GM19372 (cell line): ENCODE data around the gene CACNB2.
"Not testable (repeated sequence)": the region's sequence is repeated elsewhere in the genome, so short reads cannot be mapped to it uniquely, and the experiment has no call there.

Experiments
- ATAC-seq: cut with Tn5 transposase; IDR thresholded peaks from one replicate; pipeline ENCODE4 v1.9.1; 2021; ENCODE audit warnings: mild to moderate bottlenecking, low read depth, moderate library complexity; ENCODE audit not compliant: unreplicated experiment

The CACNB2 gene

DNA sequence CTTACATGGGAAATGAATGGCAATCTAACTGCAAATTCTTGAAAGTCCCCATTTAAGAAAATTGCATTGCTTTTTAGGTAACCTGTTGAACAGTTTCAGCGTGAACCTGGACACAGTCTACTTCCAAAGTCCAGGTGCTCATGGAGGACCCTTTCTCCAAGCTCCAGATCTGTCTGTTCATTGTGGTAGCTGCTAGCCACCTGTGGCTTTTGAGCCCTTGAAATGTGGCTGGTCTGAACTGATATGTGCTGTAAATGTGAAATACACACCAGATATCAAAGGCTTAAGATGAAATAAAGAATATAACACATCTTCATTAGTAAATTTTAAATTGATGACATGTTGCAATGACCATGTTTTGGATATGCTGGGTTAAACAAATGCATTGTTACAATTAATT is 4.2 kb downstream of the CACNB2 start:
- no peak for ATAC-seq

DNA sequence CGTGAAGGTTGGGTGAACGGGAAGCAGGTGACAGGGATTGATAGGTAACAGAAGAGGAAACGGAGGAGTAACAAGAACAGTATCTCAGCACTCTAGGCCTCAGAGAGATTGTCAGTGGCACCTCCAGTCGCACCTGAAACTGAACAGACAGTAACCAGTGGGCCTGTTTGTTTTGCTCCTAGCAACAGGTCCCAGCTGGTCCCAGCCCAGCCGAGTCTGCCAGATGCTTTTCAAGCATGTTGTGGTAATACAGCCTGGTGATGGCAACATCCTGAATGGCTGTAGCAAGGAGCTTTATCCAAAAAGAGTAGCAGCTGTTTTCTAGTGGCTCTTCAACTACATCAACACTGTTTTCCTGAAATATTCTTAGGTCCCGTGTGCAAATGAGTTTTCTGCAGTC is 4.7 kb downstream of the CACNB2 start:
- ATAC-seq, result no peak

DNA sequence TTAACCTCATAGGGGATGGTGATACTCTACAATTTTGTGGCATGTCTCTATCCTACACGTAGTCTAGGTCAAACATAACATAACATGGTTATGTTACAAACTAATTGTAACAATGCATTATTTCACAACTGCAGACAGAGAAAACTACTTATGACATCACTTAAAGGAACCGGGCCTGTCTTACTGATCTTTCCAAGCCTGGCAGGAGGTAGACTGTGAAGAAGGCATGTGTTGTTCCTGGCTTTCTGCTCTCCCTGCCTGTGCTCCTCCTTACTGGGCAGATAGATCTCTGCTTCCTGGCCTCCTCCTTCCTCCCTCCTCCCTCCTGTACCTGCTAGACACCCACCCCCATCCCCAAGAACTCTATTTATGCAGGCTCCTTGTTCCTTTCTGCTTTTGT is 5.4 kb downstream of the CACNB2 start:
- no peak for ATAC-seq

DNA sequence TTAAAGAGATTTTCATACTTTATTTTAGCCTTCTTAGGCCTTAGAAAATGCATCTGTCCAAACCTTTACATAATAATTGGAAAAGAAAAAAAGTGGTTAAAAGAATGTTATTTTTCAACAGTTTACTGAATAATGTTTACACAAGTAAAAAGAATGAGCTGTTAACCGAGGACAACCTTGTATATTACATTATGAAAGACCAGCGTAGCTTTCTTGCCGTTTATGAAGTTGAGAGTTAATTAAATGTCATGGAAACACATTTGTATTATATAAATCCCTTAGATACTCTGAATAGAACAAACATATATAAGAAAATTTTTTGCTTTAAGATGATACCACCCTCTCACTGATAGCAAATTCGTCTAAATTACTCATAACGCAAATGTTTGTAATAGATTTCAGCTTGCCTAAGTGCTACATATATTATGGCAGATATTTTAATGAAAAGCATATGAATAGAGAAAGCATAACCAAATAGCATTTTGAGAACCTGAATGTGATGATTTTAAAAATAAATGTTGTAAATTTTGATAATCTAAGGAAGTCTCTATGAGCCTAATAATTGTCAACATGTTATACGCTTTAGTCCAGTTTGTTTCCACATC is 9.1 kb downstream of the CACNB2 start:
- no peak for ATAC-seq

DNA sequence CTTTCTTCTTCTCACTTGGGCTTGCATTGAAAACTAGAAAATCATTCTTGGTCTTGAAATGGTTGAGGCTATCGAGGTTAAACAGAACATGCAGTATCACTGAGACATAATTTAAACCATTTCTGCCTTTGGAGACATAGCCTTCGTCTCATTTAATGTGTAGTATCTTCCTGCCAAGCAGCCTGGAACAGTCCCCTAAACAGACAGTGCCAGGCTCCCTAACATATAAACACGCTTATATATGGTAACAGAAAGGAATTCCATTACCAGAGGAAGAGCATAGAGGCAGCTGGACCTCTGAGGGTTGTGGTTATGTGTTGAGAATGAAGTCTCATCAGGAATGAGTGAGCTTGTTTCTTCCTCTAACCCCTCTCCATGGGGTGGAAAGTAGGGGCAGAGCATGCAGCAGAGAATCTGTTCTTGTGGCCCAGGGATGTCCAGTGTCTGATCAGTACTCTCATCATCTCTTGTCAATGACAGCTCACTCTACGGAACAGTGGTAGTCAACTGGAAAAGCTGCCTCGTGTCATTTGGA is 11.2 kb downstream of the CACNB2 start:
- no peak for ATAC-seq

DNA sequence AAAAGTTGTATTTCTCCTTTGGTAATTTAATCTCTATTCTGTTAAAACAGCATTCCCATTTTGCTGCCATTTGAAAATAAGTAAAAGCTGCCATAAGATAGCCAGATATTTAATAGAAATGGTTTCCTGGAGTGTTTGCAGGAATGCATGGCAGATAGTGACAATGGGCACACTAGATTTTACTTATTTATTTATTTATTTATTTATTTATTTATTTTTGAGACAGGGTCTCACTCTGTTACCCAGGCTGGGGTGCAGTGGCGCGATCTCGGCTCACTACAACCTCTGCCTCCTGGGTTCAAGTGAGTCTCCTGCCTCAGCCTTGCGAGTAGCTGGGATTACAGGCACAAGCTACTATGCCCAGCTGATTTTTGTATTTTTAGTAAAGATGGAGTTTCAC is 13.2 kb downstream of the CACNB2 start:
- ATAC-seq, result not testable (repeated sequence)

DNA sequence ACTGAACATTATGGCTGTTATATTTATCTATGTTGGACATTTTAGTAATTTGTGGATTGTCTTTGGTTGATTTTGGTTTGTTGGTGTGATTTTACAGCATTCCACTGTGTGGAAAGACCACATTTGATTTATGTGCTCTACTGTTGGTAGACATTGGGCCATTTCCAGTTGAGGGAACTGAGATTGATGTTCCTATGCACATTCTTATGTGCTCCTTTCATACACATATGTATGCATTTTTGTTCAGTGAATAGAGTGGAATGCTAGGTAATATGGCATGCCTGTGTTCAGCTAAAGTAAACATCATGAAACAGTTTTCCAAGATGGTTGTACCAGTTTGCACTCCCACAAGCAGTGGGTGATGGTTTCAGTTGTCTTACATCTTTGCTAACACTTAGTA is 15.1 kb downstream of the CACNB2 start:
- no peak for ATAC-seq

DNA sequence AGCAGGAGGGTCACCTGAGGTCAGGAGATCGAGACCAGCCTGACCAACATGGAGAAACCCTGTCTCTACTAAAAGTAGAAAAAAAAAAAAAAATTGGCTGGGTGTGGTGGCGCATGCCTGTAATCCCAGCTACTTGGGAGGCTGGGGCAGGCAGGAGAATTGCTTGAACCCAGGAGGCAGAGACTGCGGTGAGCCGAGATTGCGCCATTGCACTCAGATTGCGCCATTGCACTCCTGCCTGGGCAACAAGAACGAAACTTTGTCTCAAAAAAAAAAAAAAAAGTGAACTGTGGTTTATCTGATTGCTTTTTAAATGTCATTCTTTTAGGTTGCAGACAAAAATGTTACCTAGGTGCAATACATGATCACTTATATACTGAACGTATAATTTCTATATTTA is 16.6 kb downstream of the CACNB2 start:
- ATAC-seq, result not testable (repeated sequence)

DNA sequence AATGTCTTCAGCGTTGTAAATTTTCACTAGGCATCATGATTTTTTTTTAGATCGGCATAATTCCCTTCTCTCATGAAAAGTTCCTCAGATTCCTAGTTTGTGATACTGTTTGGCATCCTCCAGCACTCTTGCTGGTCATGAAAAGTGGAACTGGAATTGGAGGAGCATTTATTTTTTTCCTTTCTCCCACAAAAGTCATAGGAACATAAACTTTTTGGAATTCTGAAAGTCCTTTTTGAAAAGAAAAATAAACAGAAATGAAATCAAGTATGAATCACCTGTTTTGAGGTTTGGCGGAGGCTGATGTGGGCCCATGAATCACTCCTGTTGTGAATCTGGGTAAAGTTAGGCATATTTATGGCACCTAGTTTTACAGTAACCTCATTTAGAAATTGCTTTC is 17.7 kb downstream of the CACNB2 start:
- no peak for ATAC-seq

DNA sequence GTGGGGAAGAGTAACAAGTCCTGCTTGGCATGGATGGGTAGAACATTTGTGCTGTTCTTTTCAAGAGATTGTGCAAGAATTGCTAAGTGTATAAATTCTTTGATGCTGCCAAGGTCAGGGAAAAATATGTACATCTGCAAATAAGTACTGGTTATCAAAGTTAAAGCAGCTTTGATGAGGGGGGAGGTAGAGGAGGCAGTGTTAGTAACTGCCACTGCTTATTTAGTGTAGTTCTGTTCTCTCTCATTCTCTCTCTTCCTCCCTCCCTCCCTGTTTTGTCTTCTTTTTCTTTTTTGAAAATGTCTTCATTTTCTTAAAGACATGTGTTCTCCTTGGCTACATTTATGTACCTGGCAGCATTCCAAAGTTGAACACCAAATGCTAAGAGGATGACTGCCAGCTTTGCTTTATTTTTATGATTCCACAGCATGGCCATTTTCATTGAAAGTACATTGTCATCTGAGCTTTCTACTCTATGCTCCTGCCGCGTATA is 18.6 kb downstream of the CACNB2 start:
- no peak for ATAC-seq

DNA sequence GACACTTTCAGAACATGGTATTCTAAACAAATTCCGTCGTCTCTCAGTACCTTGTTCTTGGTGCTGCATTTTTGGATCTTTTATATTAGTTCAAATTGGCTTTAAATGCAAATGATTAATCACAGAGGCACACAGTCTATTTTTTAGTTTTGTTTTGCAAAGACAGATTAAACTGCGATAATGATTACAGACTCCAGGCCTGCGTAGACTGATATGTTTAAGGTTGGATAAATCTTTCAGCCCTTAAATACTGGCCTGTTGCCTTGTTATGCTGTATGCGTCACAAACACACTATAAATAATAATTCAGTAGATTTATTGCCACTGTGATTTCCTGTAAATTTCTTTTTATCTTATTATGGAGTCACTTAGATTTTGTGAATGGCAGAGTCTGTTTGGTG is 19.3 kb downstream of the CACNB2 start:
- no peak for ATAC-seq

DNA sequence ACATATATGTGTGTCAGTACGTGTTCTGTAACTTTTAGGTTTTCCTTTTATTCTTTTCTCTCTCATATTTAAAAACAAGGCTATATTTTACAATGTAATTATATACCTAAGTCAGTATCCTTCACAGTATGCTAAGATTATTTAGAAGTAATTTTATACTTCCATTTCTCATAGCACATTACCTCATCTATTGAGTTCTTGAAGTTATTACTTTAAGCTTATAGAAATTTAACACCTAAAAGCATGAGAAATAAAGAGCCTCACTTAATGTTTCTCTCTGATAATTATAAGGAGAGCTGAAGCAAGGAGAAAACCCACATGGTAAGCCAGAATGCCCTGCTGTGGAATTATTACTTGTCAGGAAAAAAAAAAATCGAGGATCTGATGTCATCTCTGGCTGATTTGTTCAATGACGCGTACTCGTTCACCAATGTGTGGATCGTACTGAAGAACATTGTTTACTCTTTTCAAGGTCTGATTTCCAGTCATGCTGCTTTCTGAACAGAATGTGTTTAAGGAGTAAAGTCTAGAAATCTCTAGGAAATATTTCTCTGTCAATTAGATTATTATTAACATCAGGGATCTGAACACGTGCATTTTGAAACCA is 21.9 kb downstream of the CACNB2 start:
- ATAC-seq, result no peak

DNA sequence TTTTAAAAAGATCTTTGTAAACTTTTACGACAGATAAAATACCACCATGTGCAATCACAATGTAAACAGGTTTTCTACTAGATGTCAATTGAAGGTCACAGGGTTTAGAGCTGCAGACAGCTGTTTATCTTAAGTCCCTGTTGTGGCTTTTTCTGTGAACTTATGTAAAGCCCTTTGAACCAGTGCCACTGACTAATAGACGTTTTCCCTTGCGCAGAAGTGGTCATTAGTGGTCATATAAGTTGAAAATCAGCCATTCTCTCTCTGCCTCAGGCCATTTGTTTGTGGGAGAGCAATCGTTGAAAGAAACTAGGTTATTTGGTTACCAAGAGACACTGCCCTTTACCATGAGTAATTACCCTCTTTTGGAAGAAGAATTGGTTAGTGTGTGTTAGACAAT is 23.9 kb downstream of the CACNB2 start:
- no peak for ATAC-seq

DNA sequence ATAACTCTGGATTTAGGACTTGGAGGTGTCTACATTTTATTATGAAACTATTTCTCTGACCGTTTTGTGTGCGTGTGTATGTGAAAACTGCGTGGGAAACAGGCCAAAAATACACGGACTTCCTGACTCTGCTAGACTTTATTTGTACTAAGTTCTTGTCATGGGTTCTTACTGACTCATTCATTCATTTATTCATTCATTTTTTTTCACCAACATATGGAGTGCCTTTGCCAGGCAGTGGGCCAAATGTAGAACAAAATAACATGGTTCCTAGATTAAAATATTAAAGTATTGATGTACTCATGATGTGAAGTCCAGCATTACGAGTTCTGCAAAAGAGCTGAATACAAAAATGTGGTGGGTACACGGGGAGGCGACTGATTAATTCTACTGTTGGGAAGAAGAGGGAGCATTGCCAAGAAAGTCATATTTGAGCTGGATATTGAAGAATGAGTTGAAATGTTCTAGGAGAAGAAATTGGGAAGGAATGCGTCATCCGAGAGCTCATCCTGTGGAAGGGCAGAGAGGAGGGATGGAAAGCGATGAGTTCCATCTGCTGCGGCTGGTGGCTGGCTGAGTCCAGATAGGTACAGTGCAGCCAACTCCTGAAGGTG is 24.6 kb downstream of the CACNB2 start:
- no peak for ATAC-seq

DNA sequence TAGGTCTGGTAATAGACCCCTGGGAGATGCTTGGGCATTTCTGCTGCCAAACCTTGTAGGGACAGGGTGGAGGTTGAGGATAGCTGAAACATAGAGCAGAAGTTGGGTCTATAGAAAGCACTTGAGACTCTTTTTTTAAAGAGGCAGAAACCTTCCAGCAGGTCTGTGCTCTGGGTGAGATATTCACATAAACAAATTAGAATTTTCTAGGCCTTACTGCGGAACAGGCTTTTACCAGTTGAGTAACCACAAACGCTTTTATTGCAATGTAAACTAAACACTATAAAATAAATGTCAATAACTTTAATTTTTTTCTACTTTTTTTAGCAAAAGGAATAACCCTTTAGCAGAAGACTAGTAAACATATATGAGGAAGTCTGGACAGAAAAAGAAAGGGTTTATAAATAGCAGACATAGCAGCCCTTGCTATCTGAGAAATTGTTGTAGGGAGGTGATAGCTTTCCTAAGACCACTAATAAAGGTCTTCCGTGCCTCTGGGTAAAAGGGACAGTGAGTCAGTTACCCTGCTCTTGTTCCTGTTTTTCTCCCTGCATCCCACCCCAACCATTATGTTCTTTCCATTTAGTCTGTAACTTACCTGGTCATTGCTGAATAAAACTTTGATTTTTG is 38.7 kb downstream of the CACNB2 start:
- ATAC-seq, result no peak

DNA sequence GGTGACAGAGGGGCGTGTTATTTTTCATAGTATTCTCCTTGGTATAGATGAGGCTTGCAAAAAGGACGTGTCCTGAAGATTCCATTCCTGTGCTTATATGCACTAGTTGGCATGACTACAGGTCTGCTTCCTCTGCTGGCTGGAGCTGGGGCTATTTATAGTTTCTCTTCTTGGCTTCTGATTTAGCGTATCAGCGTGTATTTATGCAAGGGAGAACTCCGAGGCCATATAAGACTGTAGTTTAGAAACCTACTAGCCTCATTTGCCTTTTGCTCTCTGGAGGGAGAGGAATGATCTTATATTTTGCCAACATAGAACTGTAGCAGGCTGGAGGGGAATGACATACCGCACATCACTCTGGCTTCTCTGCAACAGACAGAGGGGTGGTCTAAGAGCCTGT is 39.7 kb downstream of the CACNB2 start:
- ATAC-seq, result no peak

DNA sequence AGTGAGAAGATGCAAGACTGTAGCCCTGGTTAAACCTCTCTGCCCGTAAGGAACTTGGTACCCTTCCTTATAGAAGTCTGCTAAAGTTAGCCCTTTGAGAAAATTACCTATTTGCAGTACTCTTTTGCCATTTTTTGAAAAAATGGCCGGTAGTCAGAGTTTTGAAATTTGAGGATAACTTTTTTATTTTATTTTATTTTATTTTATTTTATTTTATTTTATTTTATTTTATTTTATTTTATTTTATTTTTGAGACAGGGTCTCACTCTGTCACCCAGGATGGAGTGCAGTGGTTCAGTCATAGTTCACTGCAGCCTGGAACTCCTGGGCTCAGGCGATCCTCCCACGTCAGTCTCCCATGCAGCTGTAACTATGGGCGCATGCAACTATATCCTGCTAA is 41.2 kb downstream of the CACNB2 start:
- not testable (repeated sequence) for ATAC-seq

DNA sequence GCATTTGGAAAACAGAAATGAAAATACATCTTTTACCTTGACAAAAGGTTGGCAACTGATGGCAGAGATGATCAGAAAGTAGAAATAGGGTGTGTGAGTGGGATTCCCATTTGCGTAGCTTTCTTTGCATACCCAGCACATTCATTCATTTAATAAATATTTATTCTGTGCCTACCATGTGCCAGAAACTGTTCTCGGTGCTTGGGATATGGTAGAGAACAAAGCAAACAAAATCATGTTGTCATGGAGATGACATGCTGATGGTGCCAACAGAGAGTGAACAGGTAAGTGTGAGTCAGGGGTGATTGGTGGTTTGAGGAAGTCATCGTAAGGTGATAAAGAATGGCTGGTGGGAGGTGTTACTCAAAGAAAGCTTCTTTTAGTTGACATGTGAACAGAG is 45.4 kb downstream of the CACNB2 start:
- no peak for ATAC-seq

DNA sequence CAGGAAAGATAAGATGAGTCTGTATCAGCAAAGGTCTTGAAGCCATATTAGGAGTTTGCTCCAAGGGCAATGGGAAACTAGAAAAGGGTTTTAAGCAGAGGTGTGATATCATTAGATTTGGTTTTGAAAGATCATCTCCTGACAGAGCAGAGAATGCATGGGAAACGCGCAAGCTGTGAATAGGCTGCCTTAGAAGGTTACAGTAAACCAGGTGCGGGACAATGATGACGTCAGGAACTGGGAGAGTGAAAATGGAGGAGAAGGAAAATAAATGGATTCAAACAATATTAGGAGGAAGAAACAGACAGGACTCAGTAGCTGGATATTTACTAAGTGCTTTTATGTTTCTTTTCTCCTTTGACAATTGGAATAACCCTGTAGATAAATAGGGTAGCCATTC is 50.6 kb downstream of the CACNB2 start:
- no peak for ATAC-seq

DNA sequence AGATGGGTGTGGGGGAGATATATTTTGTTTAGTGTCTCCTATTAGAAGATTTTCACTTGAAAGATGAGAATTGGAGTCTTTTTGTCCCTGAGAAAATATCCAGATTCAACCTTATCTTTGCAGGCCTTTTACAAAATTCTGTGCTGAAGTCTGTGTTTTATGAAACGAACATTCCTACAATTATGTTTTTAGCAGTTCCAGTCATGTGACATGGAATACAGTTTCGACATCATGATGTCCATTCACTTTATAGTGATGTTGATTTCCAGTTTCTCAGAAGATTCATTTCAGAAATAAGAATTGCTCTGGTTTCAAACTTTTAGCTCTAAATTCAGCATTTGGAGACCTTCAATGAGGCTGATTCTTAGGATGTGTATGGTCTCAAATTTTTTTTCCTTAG is 54.4 kb downstream of the CACNB2 start:
- ATAC-seq, result no peak

DNA sequence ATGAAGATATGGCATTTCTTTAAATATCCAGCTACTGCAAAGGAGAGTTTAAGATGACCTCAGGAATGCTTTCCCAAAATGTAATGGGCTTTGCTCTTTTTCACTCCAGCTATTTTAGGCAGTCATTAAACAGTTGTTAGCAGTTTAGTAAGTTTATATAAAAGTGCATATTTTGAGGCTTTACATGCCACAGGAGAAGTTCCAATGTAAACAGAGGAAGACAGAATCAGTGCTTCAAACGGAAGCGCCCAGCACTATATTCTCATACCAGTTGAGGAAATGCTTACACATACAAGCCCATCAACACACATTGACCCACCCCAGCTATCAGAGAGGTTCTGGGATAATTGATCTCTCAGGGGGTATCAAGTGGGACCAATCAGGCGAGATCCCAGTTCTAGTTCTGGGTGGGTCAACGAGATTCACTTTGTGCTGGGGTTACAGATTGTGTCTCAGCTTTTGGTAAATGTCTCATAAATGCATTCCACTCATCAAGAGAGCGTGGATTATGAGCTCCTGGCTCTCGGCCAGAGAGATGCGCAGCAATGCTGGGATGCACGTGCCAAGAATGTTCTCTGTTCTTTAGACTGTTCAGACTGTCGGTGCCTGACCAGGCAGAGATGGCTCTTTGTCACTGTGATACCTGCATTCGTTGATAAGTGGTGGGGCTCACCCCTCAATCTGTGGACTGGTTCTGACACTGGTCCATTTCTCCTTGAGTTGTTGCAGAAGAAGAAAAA is 55.0 kb downstream of the CACNB2 start:
- no peak for ATAC-seq
